Hematopoietic multipotent progenitor cell treated with erythropoietin and hydrocortisone succinate and interleukin-3 and kit ligand, for 8 days (in vitro differentiated cells): ENCODE data around the gene IQCK.

Experiments
- DNase-seq: peaks from one replicate; pipeline ENCODE4 v3.0.0-alpha.2; 2015

Gene IQCK

DNA sequence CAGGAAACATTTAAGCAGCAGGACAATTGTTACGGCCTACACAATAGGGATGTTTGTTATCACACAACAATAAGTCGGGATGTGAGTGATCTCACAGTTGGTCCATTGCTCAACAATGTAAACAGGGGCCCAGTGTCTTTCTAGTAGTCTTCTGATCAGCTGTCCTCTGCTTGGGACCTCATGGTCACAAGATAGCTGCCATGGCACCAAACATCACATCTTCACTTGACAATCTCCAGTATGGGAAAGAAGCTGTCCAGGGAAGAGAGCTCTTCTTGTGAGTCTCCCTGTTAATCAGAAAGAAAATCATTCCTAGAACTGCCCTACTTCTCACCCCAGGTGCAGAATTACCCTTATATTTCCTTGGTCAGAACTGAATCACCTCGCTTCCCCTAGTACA is 172.8 kb downstream of the IQCK start:
- no peak for DNase-seq

DNA sequence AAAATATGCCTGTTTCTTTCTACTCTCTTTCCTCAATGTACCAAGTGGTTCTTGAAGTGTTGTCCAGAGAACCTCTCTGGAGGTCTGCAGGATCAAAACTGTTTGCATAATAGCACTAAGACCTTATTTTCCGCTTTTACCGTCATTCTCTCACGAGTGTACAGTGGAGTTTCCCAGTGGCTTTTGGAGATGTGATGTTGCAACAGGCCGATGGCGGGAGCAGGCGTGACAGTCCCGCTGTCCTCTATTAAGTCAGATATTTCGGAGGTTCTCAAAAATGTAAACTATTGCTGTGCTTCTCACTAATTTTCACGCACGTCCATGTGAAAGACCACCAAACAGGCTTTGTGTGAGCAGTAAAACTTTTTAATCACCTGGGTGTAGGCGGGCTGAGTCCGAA is 174.8 kb downstream of the IQCK start:
- no peak for DNase-seq

- DNase-seq, result no peak
Observed at GRCh38 chr16:19894586-19894985, 176.5 kb downstream of the IQCK start.

- no peak for DNase-seq
Observed at GRCh38 chr16:19896951-19897350, 178.9 kb downstream of the IQCK start.

GRCh38 chr16:19898166-19898565 is 180.1 kb downstream of the IQCK start:
- no peak for DNase-seq

GRCh38 chr16:19898924-19899604 is 181.0 kb downstream of the IQCK start:
- peak; percentile 57 for DNase-seq

DNA sequence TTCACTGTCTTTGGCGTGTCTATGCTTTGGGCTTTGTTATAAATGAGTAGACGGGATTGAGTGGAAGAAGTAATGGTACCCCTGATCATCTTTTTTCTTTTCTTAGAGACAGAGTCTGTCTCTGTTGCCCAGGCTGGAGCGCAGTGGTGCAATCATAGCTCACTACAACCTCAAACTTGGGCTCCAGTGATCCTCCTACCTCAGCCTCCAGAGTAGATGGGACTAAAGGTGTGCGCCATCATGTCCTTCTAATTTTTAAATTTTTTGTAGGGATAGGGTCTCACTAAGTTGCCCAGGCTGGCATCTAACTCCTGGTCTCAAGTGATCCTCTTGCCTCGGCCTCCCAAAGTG is 181.5 kb downstream of the IQCK start:
- no peak for DNase-seq

- DNase-seq, result no peak
Observed at GRCh38 chr16:19901164-19901563, 183.1 kb downstream of the IQCK start.

DNA sequence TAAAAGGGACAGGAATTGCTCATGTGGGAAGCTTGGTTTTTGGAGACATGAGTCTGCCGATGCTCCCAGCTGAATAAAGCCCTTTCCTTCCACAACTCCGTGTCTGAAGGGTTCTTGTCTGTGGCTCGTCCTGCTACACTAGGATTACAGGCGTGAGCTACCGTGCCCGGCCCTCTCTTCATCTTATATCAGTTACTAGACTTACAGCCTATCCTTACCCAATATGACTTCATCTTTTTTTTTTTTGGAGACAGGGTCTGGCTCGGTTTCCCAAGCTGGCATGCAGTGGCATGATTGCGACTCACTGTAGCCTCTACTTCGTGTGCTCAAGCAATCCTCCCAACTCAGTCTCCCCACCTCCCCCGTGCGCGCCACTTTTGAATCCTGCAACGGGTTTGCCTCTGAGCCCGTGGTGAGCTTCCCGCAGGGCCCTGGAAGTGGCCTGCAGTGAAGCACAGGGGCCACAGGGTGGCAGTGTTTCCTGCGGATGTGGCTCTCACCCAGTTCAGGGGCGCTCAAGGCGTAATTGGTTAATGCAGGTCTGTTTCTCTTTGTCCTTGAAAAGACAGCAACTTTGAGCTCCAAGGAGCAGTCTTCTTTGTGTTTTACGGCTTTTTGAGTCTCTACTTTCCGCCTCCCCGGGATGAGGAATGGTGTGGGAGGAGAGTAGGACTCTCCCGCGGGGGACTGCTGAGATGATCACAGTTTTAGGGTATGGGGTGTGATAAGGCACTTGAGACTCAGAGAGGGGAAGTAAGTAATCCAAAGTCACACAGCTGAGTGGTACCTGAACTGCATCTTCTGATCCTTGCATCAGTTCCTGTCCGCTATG is 189.3 kb downstream of the IQCK start:
- DNase-seq, result peak; percentile 65
